A549 (cell line): ENCODE results near the gene UBE2K. TPM values are rescaled to one million over a fixed set of nuclear protein-coding genes. Genes with fewer than 3 reads are reported as not detected.

Experiments
- ATAC-seq, 2 experiments: fragments of 200-7000 bp in 1 of 2; fragments of >200 bp in 1 of 2; cut with Nextera tagmentation in 1 of 2; cut with Tn5 transposase in 1 of 2; 3 replicates each; pipeline versions ENCODE4 v1.8.0 to v1.9.1; 2018 to 2020; ENCODE audit warnings: mild to moderate bottlenecking in 1 of 2, moderate library complexity in 1 of 2
- CTCF ChIA-PET: fragments of 300-600 bp; sonication (Branson Sonifier 250); formaldehyde crosslinking; extraction: SDS; loops from one replicate; lab custom pipeline; 2021; ENCODE audit warnings: antibody characterized with exemption, inconsistent platforms; lab: Yijun Ruan, JAX
- POLR2A ChIA-PET: fragments of 350-600 bp; formaldehyde crosslinking; extraction: SDS; loops from one replicate; lab custom pipeline; 2021; ENCODE audit warnings: antibody characterized with exemption, inconsistent platforms; lab: Yijun Ruan, JAX
- DNase-seq, 2 experiments: peaks; one replicate each; pipeline versions ENCODE4 v3.0.0 to v3.0.0-alpha.2; 2011 to 2016; ENCODE audit warnings: low read depth in 1 of 2, low spot score in 1 of 2
- FAIRE-seq: peaks from 2 replicates; lab custom pipeline; 2011; peaks lifted over from hg19 to GRCh38; lab: Jason Lieb, UNC
- H3K27ac ChIP-seq, 2 experiments: fragments of >200 bp; sonication (Bioruptor Twin); formaldehyde crosslinking; 3 replicates each; pipeline ENCODE4 v1.5.1; 2016 to 2017
- H3K4me1 ChIP-seq: fragments of >200 bp; sonication (Bioruptor Twin); formaldehyde crosslinking; 3 replicates; pipeline ENCODE4 v1.6.1; 2016
- H3K4me2 ChIP-seq: fragments of >200 bp; sonication (Bioruptor Twin); formaldehyde crosslinking; 3 replicates; pipeline ENCODE4 v1.6.1; 2016
- H3K4me3 ChIP-seq: fragments of >200 bp; sonication (Bioruptor Twin); formaldehyde crosslinking; 3 replicates; pipeline ENCODE4 v1.5.1; 2016
- H3K9me3 ChIP-seq: fragments of >200 bp; sonication (Bioruptor Twin); formaldehyde crosslinking; 3 replicates; pipeline ENCODE4 v1.6.1; 2016
- CBX8 ChIP-seq: fragments of 200-600 bp; sonication (generic); IDR thresholded peaks from 2 replicates; pipeline ENCODE4 v1.6.1; 2016
- CHD4 ChIP-seq: fragments of 200-600 bp; sonication (generic); IDR thresholded peaks from 2 replicates; pipeline ENCODE4 v1.6.1; 2016; ENCODE audit warnings: antibody characterized with exemption, mild to moderate bottlenecking, borderline replicate concordance
- EHMT2 ChIP-seq: fragments of 200-600 bp; sonication (generic); IDR thresholded peaks from 2 replicates; pipeline ENCODE4 v1.6.1; 2016; ENCODE audit warnings: antibody characterized with exemption, low read depth, mild to moderate bottlenecking, moderate library complexity
- ESRRA ChIP-seq: fragments of 150-350 bp; IDR thresholded peaks from 2 replicates; pipeline ENCODE4 v1.6.1; 2014; ENCODE audit warnings: mild to moderate bottlenecking, low read length, borderline replicate concordance
- FOSB ChIP-seq: fragments of 250-450 bp; sonication (Bioruptor Pico); IDR thresholded peaks from 2 replicates; pipeline ENCODE4 v1.5.0; 2020; ENCODE audit warnings: mild to moderate bottlenecking, moderate library complexity
- FOXS1 ChIP-seq: fragments of 250-450 bp; sonication (Bioruptor Pico); IDR thresholded peaks from 2 replicates; pipeline ENCODE4 v1.5.0; 2020; ENCODE audit warnings: mild to moderate bottlenecking, moderate library complexity
- HDAC2 ChIP-seq: fragments of 200-600 bp; sonication (generic); IDR thresholded peaks from 2 replicates; pipeline ENCODE4 v1.6.1; 2016
- JUNB ChIP-seq: fragments of >200 bp; sonication (Bioruptor Twin); formaldehyde crosslinking; IDR thresholded peaks from 2 replicates; pipeline ENCODE4 v1.6.1; 2016
- MYC ChIP-seq: IDR thresholded peaks from 2 replicates; pipeline ENCODE4 v1.6.1; 2012; ENCODE audit warnings: mild to moderate bottlenecking, inconsistent platforms, low read length, improper control_type of control experiment, borderline replicate concordance
- POLR2AphosphoS2 ChIP-seq: conservative IDR thresholded peaks from 2 replicates; pipeline ENCODE4 v1.6.1; 2012; ENCODE audit warnings: low read length, improper control_type of control experiment, inconsistent platforms
- RAD21 ChIP-seq, 2 experiments: fragments of >200 bp in 1 of 2; sonication (Bioruptor Twin) in 1 of 2; formaldehyde crosslinking in 1 of 2; IDR thresholded peaks in 1 of 2; conservative IDR thresholded peaks in 1 of 2; 2 replicates in 1 of 2; 3 replicates in 1 of 2; pipeline ENCODE4 v1.6.1; 2012 to 2018; ENCODE audit warnings: inconsistent platforms in 1 of 2
- RARB ChIP-seq: fragments of 250-450 bp; sonication (Bioruptor Pico); IDR thresholded peaks from 2 replicates; pipeline ENCODE4 v1.8.0; 2021; ENCODE audit warnings: mild to moderate bottlenecking, moderate library complexity
- SMC3 ChIP-seq: fragments of >200 bp; sonication (Bioruptor Twin); formaldehyde crosslinking; IDR thresholded peaks from 3 replicates; pipeline ENCODE4 v1.6.1; 2018; ENCODE audit warnings: inconsistent platforms
- ZFP36 ChIP-seq: fragments of 450-650 bp; IDR thresholded peaks from 2 replicates; pipeline ENCODE4 v1.6.1; 2014; ENCODE audit warnings: borderline replicate concordance; ENCODE audit not compliant: partially characterized antibody
- WGBS: methylation state at CpG from one replicate; pipeline ENCODE4 v1.1.6; 2017; ENCODE audit errors: missing lambda C conversion rate; 5-methylcytosine and 5-hydroxymethylcytosine counted together
- polyA plus RNA-seq, 4 experiments: library from polyadenylated mRNA; depleted of rRNA in 3 of 4; stranded (reverse); fragments of >200 nt; fragmentation: RNase III in 1 of 4; extraction: RNeasy Plus Mini Kit Qiagen cat#74134 plus additional on column Dnase treatment in 1 of 4; gene quantifications; 2 replicates in 3 of 4; 3 replicates in 1 of 4; pipeline ENCODE4 v1.2.3, GENCODE V29; 2011 to 2017
- TF ChIP-seq, protein P1 (sequence below): fragments of 200-600 bp; sonication (generic); IDR thresholded peaks from 2 replicates; pipeline ENCODE4 v1.6.1; 2016; ENCODE audit warnings: antibody characterized with exemption, mild to moderate bottlenecking, moderate library complexity
- TF ChIP-seq, protein P2 (sequence below): fragments of >200 bp; sonication (Bioruptor Twin); formaldehyde crosslinking; IDR thresholded peaks from 3 replicates; pipeline ENCODE4 v1.5.1; 2016
- TF ChIP-seq, protein P3 (sequence below): fragments of 250-450 bp; sonication (Bioruptor Pico); IDR thresholded peaks from 2 replicates; pipeline ENCODE4 v1.5.0; 2021; ENCODE audit warnings: mild to moderate bottlenecking, moderate library complexity, borderline replicate concordance

The UBE2K gene
- polyA plus RNA-seq, 2 of the 4 experiments (the other 2 are of a cell fraction), result 103 to 130 TPM

DNA sequence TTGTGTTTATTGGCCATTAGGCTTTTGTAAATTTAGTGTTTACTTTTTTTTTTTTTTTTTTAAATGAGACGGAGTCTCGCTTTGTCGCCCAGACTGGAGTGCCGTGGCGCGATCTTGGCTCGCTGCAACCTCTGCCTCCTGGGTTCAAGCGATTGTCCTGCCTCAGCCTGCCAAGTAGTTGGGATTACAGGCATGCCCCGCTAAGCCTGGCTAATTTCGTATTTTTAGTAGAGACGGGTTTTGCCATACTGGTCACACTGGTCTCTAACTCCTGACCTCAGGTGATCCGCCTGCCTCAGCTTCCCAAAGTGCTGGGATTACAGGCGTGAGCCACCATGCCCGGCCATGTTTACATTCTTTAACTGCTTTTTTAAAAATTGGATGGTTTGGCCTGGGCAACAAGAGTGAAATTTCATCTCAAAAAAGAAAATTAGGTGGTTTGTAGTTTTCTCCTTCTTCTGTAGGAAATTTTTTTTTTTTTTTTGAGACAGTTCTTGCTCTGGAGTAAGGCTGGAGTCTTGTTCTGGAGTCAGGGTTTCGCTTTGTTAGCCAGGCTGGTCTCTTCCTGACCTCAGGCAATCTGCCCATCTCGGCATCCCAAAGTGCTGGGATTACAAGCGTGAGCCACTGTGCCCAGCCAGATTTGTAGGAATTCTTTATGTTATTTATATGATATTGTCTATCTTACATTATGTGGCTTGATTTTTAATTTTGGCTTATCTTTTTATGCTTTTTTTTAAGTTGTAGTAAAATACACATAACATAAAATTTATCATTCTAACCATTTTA, 15.1 kb downstream of the UBE2K start:
- Histone ChIP-seq H3K4me3 (no peak overlapping the region), H3K4me1 (peaks cover 18% of the 10 kb centered on the region; the same call in 1 of the 3 replicates), H3K4me2 (no peak overlapping the region), H3K27ac (no peak overlapping the region), H3K9me3 (no peaks in the 10 kb centered on the region)
- CTCF ChIA-PET, result interaction anchor here (1.1 kb wide), 1 partner anchor 24 kb away, joined by 3 read pairs; no protein-coding TSS in a partner anchor
- ATAC-seq (no peak), FAIRE-seq (no peak), DNase-seq (no peak)
- 94% methylated on average over 17 of the region's 17 CpGs for WGBS
- TF ChIP-seq MYC (no peak), RARB (no peak), SMC3 (no peak), FOXS1 (CRISPR knock-in tag) (no peak), ESRRA (no peak), RAD21 (conservative IDR thresholded peaks at IDR 0.05 in 1 of 2, IDR thresholded peaks at IDR 0.05 in 1 of 2) (no peak), POLR2AphosphoS2 (no peak), EHMT2 (no peak), JUNB (no peak), FOSB (no peak)
- TF ChIP-seq, protein P1, sequence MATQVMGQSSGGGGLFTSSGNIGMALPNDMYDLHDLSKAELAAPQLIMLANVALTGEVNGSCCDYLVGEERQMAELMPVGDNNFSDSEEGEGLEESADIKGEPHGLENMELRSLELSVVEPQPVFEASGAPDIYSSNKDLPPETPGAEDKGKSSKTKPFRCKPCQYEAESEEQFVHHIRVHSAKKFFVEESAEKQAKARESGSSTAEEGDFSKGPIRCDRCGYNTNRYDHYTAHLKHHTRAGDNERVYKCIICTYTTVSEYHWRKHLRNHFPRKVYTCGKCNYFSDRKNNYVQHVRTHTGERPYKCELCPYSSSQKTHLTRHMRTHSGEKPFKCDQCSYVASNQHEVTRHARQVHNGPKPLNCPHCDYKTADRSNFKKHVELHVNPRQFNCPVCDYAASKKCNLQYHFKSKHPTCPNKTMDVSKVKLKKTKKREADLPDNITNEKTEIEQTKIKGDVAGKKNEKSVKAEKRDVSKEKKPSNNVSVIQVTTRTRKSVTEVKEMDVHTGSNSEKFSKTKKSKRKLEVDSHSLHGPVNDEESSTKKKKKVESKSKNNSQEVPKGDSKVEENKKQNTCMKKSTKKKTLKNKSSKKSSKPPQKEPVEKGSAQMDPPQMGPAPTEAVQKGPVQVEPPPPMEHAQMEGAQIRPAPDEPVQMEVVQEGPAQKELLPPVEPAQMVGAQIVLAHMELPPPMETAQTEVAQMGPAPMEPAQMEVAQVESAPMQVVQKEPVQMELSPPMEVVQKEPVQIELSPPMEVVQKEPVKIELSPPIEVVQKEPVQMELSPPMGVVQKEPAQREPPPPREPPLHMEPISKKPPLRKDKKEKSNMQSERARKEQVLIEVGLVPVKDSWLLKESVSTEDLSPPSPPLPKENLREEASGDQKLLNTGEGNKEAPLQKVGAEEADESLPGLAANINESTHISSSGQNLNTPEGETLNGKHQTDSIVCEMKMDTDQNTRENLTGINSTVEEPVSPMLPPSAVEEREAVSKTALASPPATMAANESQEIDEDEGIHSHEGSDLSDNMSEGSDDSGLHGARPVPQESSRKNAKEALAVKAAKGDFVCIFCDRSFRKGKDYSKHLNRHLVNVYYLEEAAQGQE, result no peak
- POLR2A ChIA-PET, result no interaction called here

DNA sequence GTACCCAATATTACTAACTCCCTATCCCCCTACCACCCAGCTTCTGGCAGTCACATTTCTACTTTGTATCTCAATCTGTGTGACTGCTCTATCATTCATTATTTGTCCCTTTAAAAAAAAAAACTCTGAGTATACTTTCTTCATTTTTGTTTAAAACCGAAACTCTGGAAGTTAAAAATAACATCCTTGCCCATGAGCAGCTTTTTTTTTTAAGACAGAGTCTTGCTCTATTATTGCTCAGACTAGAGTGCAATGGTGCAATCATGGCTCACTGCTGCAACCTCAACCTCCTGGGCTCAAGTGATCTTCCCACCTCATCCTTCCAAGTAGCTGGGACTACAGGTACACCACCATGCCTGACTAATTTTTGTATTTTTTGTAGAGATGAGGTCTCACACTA, 15.8 kb downstream of the UBE2K start:
- Histone ChIP-seq H3K27ac (no peak overlapping the region), H3K4me1 (peaks cover 11% of the 10 kb centered on the region; the same call in 1 of the 3 replicates), H3K4me3 (no peak overlapping the region), H3K9me3 (no peaks in the 10 kb centered on the region), H3K4me2 (no peak overlapping the region)
- WGBS, result 81% methylated on average over 1 of the region's 1 CpG
- CTCF ChIA-PET, result interaction anchor here (1.1 to 1.2 kb wide), 2 partner anchors 18 to 23 kb away, joined by 3 to 4 read pairs; no protein-coding TSS in a partner anchor
- TF ChIP-seq HDAC2 (no peak), ZFP36 (no peak), CBX8 (no peak), RARB (no peak), CHD4 (no peak)
- TF ChIP-seq, protein P2, sequence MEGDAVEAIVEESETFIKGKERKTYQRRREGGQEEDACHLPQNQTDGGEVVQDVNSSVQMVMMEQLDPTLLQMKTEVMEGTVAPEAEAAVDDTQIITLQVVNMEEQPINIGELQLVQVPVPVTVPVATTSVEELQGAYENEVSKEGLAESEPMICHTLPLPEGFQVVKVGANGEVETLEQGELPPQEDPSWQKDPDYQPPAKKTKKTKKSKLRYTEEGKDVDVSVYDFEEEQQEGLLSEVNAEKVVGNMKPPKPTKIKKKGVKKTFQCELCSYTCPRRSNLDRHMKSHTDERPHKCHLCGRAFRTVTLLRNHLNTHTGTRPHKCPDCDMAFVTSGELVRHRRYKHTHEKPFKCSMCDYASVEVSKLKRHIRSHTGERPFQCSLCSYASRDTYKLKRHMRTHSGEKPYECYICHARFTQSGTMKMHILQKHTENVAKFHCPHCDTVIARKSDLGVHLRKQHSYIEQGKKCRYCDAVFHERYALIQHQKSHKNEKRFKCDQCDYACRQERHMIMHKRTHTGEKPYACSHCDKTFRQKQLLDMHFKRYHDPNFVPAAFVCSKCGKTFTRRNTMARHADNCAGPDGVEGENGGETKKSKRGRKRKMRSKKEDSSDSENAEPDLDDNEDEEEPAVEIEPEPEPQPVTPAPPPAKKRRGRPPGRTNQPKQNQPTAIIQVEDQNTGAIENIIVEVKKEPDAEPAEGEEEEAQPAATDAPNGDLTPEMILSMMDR, result no peak
- TF ChIP-seq, protein P3, sequence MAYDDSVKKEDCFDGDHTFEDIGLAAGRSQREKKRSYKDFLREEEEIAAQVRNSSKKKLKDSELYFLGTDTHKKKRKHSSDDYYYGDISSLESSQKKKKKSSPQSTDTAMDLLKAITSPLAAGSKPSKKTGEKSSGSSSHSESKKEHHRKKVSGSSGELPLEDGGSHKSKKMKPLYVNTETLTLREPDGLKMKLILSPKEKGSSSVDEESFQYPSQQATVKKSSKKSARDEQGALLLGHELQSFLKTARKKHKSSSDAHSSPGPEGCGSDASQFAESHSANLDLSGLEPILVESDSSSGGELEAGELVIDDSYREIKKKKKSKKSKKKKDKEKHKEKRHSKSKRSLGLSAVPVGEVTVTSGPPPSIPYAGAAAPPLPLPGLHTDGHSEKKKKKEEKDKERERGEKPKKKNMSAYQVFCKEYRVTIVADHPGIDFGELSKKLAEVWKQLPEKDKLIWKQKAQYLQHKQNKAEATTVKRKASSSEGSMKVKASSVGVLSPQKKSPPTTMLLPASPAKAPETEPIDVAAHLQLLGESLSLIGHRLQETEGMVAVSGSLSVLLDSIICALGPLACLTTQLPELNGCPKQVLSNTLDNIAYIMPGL (CRISPR knock-in tag), result no peak
- POLR2A ChIA-PET, result no interaction called here
- FAIRE-seq, result no peak
- no peak for DNase-seq
- no peak for ATAC-seq
